HL-60/S4 treated with phorbol 12-myristate 13-acetate at 8.2 ng/mL for 4 days and 3 days (cell line): ENCODE data around the gene ZNF737.
"Not testable (repeated sequence)": the region's sequence is repeated elsewhere in the genome, so short reads cannot be mapped to it uniquely, and the experiment has no call there.

Source experiments
- in situ Hi-C: fragments of 300-500 bp; cut with MboI; formaldehyde crosslinking; loops from 2 replicates; pipeline ENCODE4 v1.15.0; 2022; ENCODE audit warnings: low sequenced_read_pairs

ZNF737 gene

DNA sequence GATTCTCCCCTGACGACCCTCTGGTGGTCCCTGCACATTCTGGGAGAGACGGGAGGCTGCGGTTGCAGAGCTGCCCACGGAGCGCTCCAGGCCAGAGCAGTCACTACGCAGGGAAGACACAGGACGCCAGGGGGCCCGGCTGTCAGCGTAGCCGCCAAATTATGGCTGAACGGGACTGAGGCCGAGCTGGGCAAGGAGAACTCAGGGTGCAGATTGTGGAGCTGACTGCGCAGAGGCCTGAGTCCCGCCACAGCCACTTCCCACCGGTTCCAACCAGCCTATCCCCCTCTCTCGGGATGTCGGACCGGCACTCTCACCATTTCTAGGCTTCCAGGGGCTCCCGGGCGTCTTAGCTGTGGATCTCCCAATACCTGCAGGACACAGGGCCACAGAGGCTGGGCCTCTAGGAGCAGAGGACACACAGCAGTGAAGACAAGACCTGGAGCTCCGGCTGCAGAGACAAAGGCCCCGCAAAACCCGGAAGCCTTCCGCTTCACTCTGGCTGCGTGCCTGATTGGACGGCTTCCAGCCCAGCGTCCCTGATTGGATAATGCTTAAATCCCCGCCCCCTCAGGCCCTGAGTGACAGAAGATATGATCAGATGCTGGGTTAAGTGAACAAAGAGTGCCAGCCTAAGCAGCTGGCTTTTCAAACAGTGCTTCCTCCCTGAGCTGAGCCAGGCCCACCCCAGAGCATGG is at the start of gene ZNF737:
Gene ZNF737 (minus strand): TSS at position 461 of the 698 bp plus-strand sequence. CDS start 141 bp downstream, at position 320.
- in situ Hi-C loops = no loop called here

DNA sequence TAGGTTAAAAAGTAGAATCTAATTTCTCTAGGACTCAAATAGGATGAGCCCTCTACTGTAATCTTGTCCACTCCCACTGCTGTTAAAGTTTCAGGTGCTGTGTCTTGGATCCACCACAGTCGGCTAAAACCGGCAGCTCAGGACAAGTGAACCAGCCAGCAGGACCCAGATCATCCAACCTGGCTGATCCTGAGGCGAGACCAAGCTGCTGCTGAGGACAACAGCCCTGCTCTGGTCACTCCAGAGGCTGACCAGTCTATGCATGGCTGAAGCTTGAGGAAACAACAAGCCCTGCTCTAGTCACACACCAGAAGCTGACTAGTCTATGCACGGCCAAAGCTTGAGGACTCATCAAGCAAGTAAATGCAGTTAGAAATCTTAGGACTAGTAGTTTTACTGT is 49.4 kb upstream of the ZNF737 start:
- in situ Hi-C loops = not testable (repeated sequence)

DNA sequence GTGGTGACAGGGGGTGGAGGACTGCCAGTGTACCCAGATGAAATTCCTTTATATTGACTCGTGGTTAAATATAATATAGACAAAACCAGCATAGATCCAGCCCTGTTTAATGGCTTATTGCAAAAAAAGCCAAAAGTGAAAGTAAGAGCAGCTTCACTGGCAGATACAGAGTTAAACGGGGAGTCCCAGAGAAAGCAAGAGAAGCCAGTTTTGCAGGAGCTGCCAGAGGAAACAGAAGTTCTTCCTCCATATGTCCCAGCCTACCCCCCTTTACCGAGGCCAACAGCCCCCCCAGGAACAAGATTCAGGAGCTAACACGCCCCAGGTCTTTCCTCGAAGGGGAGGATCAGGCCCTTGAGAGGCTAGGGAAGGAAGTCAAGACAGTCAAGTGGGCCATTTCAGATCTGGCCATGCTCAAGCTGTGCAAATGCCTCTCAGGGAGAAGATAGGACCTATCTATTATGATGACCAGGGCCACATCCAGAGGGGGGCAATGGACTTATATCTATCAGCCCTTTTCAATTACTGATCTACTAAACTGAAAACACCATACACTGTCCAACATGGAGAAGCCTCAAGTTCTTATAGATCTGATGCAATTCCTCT is 47.2 kb upstream of the ZNF737 start:
- in situ Hi-C loops = no loop called here

DNA sequence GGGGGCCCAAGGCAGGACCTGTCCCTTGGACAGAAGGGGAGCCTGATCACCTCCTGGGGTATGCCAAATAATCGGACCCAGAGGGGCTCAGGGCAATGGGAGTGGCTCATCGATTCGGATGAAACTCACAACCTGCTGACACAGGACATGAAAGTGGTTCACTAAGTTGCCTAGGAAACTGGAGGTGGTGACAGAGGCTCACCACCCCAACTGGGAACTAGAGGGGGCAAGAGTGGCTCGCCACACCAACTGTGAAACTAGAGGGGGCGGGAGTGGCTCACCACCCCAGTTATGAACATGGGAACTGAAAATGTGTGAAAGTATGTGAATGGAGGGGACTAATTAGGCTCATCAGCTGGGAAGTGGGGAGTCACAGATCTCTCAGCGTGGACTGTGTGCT is 46.3 kb upstream of the ZNF737 start:
- in situ Hi-C loops = no loop called here

DNA sequence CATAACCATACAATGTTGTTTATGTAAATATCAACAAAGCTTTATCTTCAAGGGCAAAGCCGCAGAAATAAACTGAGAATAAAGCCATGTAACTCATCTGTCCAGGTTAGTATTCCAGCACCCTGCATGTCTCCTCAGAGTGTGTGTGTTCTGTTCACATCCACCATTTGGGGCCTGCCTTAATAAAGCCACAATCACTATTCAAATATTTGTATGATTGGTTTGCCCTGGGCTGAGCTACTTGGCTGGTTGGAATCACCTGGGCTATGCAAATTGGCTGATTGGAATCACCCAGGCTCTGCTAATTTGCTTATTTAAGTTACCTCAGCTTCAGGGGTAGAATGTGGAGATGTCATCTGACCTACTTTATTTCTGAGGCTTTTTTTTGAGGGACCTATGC is 42.4 kb upstream of the ZNF737 start:
- in situ Hi-C loops = no loop called here

DNA sequence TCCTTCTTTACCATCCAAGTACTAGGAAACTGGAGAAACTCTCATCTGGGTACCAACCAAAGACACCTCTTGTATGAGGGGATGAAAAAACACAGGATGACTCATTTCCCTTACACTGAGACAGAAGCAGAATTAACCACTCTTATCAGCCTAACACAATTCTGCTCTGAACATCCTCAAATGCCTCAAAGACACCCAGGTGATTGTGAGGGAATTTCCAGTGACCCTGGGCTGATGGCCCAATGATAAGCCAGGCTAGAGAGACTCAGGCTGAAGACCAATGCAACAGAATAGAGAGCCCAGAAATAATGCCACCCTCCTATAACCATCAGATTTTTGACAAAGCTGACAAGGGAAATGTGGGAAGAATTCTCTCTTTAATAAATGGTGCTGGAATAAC is 7.0 kb downstream of the ZNF737 start:
- in situ Hi-C loops = no loop called here

DNA sequence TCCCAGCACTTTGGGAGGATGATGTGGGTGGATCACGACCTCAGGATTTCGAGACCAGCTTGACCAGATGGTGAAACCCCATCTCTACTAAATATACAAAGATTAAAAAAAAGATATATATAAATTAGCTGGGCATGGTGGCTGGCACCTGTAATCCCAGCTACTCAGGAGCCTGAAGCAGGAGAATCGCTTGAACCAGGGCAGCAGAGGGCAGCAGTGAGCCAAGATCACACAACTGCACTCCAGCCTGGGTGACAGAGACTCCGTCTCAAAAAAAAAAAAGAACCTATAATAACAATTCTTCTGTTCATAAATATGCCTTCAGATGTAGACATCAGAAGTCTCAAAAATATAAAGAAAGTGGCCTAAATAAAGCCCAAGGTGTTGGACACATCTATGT is 7.6 kb downstream of the ZNF737 start:
- in situ Hi-C loops = no loop called here

DNA sequence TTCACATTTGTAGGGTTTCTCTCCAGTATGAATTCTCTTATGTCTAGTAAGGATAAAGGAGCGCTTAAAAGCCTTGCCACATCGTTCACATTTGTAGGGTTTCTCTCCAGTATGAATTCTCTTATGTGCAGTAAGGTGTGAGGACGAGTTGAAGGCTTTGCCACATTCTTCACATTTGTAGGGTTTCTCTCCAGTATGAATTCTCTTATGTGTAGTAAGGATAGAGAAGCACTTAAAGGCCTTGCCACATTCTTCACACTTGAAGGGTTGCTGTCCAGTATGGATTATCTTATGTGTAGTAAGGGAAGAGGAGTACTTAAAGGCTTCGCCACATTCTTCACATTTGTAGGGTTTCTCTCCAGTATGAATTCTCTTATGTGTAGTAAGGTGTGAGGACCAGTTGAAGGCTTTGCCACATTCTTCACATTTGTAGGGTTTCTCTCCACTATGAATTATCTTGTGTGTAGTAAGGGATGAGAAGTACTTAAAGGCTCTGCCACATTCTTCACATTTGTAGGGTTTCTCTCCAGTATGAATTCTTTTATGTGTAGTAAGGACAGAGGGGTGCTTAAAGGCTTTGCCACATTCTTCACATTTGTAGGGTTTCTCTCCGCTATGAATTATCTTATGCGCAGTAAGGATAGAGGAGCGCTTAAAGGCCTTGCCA is 20.8 kb downstream of the ZNF737 start:
- in situ Hi-C loops = not testable (repeated sequence)

DNA sequence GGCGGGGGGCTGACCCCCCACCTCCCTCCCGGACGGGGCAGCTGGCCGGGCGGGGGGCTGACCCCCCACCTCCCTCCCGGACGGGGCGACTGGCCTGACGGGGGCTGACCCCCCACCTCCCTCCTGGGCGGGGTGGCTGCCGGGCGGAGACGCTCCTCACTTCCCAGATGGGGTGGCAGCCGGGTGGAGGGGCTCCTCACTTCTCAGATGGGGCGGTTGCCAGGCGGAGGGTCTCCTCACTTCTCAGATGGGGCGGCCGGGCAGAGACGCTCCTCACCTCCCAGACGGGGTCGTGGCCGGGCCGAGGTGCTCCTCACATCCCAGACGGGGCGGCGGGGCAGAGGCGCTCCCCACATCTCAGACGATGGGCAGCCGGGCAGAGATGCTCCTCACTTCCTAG is 35.3 kb downstream of the ZNF737 start:
- in situ Hi-C loops = not testable (repeated sequence)

DNA sequence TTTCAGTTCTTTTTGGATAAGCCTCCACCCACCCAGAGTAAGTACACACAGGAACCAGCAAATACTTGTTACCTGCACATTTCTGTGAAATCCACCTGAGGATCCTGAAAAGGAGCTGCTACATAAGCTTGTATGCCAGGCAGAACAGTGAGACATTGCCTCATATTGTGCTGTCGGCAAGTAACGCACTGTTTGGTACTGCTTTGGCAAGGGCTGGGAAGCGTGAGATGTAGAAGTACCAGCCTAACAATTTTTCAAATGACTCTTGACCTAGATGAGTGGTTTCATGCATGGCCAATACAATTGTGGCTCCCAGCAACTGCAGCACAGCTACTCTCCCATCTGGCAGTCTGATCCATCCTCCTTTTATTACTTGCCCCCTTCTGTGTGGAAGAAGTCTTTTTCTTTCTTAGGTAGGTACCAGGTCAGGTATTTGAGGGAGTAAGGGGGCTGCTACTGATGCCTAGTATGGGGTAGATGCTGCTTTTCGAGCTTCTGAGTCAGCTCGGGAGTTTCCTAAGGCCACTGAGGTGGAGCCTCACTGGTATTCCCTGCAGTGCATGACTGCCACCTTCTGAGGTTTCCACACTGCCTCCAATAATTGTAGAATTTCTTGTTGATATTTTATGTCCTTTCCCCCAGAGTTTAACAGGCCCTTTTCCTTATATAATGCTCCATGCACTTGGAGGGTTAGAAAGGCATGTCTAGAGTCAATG is 52.2 kb downstream of the ZNF737 start:
- in situ Hi-C loops = no loop called here

DNA sequence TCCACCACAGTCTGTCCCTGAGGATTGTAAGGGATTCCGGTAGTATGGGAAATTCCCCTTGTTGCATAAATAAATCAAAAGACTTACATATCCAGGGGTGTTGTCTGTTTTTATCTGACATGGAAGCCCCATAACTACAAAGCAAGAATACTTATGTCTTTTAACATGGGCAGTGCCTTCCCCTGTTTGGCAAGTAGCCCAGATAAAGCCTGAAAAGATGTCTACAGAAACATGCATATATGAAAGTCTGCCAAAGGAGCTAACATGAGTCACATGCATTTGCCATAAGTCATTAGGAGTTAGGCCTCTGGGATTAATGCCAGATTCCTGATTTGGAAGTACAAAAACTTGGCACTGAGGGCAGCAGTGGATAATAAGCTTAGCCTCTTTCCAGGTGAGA is 62.1 kb downstream of the ZNF737 start:
- in situ Hi-C loops = no loop called here
